GM18907 (cell line): ENCODE data around the gene TBC1D16.

Experiments
- ATAC-seq: cut with Tn5 transposase; IDR thresholded peaks from one replicate; pipeline ENCODE4 v1.9.1; 2021; ENCODE audit warnings: mild to moderate bottlenecking, moderate library complexity; ENCODE audit not compliant: unreplicated experiment

The TBC1D16 gene

DNA sequence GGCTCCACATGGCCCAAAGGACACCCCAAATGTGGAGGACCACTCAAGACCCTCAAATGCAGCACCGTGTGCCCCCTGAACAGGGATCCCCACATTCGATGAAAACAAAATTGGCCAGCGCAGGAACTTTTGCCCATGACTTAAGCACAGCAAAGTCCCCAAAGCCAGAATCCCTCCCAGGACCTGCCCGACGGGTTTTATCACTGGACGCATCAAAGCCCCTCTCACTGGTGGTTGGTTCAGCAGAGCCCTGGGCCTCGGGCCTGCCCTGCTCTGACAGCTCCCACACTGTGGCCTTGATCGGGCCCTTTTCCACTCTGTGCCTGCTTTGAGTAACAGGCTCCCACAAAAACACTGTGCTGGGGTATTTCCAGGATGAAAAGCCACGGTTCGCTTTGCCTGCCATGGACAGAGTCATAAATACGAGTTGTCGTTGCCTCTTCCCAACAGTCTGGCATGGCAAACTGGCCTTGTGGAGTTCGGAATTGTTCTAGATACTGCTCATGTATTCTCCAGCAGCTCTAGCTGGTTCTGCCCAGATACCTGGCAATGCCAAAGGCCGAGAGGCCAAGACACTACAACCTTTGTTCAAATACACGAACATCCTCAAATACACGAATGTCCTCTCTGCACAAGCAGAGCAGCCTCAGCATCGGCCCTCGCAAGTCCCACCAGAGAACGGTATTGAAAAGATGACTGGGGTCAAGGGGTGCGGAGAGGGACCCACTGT lies 46.4 kb downstream of the TBC1D16 start:
- ATAC-seq: no peak

DNA sequence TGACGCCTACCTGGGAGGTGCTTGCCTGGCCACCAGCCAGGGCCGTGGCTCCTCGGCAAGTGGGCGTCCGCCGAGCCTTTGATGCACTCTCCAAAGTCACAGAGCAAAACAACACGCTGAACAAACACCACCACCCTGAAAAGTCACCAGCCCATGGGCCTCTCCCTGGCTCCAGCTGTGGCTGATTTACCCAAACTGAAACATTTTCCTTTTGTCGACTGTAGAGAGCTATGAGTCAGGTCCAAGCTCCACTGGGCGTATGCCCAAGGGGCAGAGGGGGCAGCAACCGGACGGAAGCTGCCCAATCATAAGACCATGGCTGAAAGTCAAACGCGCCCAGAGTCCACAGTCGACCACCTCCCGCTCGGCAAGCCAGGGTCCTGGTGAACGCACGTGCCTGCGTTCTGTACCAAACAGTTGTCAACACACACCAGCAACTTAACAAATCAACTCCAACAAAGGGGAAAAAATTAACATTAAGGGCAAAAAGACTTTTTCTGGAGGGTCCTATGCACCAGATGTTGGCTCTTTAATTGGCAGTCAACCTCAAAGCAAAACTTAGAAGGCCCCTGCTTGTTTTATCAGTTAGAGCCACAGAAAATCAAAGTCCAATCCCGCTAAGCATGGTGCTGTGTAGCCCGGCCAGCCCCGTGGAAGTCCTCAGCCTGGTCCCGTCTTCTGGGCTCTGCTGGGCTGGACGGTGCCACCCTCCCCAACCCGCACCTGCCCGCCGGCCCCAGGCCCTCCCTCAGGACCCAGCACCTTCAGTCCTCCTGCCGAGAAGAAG lies 47.3 kb downstream of the TBC1D16 start:
- ATAC-seq: no peak

DNA sequence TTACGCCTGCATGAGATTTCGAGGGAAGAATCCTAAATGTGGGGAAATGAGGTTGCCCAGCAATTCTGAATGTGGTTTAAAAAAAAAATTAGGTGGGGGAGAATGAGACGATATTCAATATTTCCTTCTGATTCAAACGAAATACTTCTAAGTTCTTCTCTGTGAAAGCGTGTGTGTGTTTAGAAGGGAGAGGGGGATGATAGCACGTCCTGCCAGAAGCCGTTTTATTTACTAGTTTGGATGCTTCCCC lies 47.8 kb downstream of the TBC1D16 start:
- ATAC-seq: no peak

DNA sequence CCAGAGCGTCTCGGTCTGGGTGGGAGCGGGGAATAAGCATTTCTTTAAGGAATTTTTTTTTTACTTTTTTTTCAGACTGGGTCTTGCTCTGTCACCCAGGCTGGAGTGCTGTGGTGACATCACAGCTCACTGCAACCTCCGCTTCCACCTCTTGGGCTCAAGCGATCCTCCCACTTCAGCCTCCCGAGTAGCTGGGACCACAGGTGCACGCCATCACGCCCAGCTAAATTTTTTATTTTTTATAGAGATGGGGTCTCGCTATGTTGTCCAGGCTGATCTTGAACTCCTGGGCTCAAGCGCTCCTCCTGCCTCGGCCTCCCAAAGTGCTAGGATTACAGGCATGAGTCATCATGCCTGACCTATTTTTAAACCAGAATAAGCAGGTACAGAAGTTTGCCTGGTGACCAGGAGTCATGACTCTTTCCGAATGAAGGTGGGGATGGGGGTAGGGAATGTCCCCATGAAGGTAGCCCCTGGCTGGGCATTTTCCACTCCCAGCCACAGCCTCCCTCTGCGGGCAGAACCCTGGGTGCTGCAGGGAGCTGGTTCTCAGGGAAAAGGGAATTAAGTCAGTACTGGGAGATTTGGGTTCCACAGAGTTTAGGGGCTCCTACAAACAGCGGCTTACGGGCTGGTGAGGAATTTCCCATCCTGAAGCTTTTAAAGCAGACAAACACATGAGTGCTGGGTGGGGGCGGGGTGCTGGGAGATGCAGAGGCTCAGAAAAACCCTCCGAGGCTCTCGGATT lies 48.3 kb downstream of the TBC1D16 start:
- ATAC-seq: no peak

DNA sequence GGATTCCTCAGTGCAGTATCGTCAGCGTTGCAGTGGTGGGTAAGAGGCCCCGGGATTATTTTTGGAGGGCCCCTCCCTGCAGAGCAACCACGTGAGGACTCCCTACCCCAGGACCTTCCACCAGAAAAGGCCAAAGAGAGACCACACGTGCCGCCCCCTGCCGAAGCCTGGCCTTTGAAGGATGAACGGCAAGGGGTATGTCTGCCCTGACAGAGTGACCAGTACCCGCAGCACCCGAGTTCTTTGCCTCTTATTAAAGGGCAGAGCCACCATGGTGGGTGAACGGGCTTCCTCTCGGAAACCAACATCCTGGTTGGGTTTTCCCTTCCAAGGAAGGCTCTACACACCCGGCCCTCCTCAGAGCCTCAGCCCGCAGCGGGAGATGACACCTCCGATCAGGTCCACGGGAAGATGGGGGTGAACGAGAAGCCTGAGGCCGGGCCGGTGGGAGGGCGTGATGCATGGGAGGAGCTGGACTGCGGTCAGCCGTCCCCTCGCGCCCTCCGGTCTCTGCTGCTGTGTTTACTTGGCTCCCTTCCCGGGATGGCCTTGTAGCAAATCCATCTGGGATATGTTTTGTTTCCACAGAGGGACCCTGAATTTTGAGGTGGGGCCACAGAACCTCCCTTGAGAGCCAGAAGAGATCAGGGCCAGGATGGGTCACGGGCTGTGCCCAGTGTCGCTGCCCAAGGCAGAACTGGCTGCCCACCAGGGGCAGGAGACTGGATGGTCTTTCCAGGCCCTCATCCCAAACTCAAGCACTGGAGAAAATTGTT lies 49.1 kb downstream of the TBC1D16 start:
- ATAC-seq: no peak

DNA sequence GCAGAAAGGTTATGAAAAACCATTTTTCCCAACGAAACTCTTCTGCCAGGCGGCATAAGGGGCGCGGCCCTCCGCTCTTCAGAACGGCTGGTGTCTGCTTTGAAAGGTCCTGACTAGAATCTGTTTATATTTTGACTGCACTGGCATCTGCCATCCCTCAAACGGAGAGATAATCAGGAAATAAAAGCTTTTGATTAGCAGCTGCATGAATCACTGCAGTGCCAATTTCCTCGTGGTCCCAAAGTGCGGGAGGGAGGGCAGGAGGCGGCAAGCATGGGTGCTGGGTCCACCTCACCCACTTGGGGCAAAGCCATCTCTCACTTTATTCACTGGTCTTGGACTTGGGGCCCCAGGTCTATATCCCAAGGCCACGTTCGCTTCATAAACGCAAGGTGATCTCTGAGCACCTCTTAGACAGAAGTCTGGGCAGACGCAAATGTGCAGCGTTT lies 49.7 kb downstream of the TBC1D16 start:
- ATAC-seq: no peak

DNA sequence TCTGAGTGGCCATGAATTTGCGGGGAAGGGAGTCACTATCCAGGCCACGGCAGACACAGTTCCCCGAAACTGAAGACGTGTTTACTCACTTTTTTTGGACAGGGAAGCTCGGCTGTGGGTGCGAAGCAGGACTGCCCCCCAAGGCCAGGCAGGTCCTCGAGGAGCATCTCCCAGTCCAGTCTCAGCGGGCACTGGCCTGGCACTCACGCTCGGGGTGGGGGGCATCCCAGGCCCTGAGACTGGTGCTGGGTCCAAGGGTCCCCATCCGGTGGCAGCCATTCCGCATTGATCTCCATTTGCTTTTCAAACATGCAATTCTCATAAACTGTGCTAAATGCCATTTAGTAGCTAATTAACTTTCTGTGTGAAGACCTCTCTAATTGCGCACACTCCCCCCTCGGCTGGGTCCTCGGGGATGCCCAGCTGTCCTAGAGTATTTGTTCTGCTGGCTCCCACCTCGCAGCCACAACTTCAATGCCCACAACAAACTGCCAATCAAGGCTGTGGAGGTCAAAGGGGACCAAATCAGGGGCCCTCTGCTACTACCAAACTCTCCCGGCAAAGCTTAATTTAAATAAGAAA lies 50.2 kb downstream of the TBC1D16 start:
- no peak for ATAC-seq

DNA sequence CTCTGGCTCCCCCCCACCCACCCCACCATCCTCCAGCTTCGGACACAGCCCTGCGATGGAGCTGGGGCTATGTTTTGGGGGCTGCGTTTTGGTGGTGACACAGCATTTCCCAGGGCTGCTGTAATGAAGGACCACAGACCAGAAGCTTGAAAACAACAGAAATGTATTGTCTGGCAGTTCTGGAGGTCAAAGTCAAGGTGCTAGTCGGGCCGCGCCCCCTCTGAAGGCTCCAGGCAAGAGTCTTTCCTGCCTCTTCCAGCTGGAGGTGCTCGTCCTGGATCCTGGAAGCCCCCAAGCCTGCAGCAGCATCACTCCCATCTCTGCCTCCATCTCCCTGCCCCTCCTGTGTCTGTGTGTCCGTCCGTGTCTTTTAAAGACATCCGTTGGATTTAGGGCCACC lies 50.8 kb downstream of the TBC1D16 start:
- no peak for ATAC-seq

DNA sequence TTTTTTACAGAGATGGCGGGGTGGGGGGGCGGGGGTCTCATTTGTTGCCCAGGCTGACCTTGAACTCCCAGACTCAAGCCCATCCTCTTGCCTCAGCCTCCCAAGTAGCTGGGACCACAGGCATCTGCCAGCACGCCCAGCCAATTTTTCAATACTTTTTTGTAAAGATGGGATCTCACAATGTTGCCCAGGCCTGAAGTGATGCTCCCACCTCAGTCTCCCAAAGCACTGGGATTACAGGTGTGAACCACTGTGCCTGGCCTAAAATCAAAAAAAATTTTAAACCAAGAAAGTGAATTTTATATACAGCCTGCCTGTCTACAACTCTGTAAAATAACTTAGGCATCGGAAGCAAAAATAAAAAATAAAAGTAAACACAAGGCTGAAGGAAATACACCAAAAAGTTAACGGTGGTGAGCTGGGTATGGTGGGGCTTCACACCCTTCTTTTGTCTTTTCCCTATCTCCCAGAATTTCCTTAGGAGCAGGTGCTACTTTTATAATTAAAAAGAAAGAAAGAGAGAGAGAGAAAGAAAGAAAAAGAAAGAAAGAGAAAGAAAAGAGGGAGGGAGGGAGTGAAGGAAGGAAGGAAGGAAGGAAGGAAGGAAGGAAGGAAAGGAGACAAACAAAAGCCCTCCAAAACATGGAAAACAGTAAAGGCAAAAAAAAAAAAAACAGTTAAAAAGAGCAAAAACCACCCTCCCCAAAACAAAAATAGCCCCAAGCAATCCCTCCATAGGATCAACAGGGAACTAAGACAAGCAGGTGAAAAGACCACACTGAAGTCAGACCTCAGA lies 51.4 kb downstream of the TBC1D16 start:
- no peak for ATAC-seq

DNA sequence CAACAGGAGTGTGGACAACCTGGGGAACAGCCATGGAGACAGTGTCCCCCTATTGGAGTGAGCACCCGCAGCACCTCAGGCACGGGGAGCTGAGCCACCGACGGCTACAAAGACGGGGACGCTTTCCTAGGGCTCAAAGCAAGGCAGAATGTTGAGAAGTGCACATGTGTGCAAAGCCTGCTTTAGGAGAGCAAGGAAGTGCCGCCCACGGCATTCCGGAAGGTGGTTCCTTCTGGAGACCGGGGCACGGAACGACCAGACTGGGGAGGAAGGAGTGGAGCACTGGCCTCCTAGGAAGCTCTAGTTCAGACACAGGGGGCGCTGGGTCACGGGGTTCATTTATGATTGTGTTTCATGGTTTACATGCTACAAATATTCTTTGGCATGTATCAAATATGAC lies 52.2 kb downstream of the TBC1D16 start:
- ATAC-seq: no peak

DNA sequence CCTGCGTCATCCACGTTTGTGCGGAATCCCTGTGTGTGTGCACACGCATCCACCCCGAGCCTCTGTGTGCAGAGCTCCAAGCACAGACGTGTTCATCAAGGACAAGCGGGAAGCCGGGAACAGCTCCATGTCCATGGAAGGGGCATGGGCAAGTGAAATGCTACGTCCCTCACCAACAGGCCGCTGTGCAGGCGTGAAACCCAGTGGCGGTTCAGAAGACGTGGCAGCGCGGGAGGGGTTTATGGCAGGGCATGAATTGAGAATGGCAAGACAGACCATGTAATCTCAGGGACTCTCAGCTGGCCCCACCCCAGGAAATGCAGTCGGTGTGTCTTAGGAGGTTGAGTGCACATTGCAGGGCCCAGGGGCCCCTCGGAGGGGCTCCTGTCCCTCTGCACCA lies 52.7 kb downstream of the TBC1D16 start:
- no peak for ATAC-seq

DNA sequence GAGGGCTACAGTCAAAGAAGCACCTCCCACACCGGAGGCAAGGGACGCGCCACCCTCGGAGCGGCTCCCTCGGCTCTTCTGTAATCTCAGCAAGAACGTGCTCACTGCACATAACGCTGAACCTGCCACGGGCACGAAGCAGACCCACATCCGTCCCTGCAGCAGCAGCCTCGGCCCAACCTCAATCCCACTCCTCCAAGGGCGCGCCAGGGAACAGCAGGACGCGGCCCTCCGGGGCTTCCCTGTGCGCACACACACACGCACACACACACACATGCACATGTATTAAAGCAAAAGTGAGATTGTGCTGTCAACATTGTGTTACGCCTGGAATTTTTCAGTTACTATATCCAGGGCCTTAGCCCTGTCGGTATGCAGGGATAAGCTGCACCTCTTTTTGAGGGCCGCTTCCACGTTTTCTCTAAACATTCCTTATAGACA lies 54.0 kb downstream of the TBC1D16 start:
- no peak for ATAC-seq

DNA sequence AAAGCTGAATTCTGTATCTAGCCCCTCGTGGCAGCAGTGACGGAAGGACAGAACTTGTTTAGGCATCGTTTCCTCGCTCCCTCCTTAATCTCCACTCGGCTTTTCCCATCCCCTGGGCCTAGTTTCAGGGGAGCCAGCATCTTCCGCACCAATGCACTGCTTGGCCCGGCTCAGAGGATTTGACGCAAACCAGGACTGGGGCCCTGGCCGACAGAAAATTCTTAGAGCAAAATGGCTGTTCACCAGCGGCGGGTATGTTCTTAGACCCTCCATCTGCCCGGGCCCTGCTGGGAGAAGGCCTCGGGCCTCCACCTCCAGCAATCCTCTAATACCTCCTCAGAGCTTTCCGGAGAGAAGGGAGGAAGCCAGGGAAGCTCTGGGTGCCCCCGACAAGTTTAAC lies 54.6 kb downstream of the TBC1D16 start:
- ATAC-seq: no peak

DNA sequence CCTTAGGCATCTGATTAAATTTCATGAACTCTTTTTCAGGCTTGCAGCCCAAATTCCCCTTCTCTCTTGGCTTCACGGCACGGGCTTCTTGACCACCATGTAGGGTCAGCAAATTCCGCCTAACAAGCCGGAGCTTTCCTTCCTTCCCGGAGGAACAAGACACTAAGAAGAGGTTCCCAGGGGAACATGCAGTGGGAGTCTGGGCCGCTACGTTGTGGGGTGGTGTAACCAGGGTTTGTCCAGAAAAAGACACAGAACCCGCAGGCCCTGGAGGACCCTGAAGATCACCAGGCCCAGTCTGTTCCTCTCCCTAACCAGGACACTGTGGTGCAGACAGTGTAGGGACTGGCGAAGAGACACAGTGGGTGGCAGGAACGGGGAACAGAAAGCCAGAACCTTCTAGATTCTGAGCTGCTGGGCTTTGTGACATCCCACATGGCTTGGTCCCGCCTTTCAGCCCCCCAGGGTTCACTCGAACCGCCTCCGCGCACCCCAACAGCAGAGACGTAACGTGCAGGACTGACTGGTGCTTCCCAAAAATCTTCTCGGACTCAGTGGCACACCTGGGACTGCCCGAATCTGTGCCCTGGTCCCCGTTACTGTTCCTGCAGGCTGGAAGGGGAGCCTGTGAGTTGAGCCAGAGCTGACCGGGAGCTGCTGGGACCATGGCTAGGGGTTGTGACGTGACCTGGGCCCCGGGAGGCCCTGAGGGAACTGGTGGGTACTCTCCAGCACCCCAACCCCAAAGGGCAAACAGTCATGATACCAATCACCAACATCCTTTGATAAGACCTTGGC lies 55.2 kb downstream of the TBC1D16 start:
- ATAC-seq: no peak

DNA sequence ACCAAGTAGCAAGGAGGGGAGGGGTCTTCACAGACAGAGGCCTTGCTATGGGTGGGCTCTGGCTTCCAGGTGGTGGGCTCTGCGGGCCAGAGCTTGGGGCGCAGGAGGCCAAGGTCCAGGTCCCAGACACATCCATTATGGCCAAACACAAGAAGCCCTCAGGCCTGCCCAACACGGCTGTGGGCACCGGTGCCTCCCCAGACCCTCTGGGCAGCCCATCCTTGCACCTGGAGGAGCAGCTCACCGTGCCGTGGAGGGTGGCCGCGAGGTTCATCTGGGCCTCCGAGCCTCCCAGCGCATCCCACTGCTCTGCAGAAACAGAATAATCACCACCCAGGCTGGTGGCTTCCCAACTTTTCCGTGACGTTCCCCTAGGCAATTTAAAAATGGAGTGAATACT lies 55.9 kb downstream of the TBC1D16 start:
- ATAC-seq: no peak

DNA sequence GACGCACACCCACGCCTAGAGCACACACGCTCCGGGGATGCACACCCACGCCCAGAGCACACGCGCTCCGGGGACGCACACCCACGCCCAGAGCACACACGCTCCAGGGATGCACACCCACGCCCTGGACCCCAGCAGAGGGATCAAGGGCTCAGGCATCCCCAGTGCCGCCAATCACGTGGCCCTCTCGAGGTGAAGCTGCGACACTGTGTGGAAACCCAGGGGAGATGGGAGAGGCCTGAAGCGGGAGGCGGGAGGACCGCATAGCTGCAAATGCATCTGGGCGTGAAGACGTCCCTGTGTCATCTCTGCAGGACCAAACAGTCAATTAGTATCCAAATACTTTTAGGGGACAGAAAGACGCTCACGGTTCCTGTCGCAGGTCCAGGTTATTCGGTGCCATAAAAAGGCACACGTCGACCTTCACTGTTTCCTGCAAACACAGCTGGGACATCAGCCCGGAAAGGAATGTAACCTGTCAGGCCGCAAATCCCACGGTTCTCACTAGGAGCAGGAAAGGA lies 56.4 kb downstream of the TBC1D16 start:
- no peak for ATAC-seq

DNA sequence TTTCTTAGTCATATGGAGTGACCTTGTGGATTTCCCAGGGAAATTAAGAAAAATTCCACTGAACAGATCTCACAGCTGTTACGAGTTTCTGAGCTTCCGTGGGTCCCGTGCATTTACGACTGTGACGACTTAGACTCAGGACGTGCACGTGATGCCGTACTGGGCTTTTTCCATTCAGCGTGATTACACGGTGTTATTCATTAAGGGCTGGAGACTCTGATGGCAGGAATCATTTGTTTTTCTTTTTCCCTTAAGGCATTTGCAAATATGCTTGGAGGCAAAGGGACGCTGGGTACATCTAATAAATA lies 57.2 kb downstream of the TBC1D16 start:
- no peak for ATAC-seq

DNA sequence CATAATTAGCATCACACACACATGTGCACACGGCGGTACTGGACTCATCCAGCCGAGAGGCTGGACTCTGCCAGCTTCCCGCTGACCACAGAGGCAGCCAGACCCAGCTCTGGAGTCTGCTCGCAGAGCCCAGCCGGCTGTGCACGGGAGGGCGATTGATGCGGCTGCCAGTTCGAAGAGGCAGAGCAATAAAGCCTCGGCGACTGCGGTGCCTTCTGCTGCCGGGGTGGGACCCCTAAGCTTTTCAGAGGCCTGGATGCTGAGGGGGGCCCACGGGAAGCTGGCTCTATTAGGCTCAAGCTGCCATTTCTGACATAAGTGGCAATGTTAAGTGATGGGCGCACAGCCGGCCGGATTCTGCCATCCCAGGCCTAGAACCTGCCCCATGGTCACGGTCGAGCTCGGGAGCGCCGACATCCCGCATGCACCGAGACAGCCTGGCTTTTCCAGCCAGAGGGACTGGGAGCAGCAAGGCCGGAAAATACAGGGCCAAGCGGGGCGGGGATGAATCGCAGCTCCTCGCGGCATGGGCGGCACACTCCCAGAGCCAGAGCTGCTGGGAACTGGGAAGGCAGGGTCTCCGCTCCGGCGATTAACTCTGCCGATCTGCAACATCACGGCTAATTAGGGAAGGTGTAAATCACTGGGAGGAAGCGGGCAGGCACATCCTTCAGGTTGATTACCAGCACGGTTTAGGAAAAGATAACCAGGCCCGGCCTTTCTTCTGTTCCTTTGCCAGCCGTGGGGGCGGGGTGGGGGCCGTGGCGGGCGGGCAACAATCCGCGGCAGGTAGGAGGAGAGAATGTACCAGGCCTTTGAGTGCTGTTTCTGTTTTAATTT lies 57.7 kb downstream of the TBC1D16 start:
- no peak for ATAC-seq
